Ascending aorta (tissue), 2 donors: ENCODE data around the gene NCK1. TPM values are rescaled to one million over a fixed set of nuclear protein-coding genes. Genes with fewer than 3 reads are reported as not detected.
"Not testable (repeated sequence)": the region's sequence is repeated elsewhere in the genome, so short reads cannot be mapped to it uniquely, and the experiment has no call there.

Source experiments
- DNase-seq, 2 donors: peaks; one replicate each; pipeline ENCODE4 v3.0.0-alpha.2; 2019; ENCODE audit warnings: low spot score in 2 of 2
- H3K27ac ChIP-seq, 2 donors: fragments of 200-600 bp; sonication (generic); one replicate each; pipeline ENCODE4 v1.5.1; 2016 to 2017; ENCODE audit warnings: mild to moderate bottlenecking in 1 of 2
- H3K27me3 ChIP-seq: fragments of 200-600 bp; sonication (generic); one replicate; pipeline ENCODE4 v1.5.1; 2017
- H3K36me3 ChIP-seq, 2 donors: fragments of 200-600 bp; sonication (generic); one replicate each; pipeline ENCODE4 v1.5.1; 2016
- H3K4me1 ChIP-seq, 2 donors: fragments of 200-600 bp; sonication (generic); one replicate each; pipeline ENCODE4 v1.5.1; 2016 to 2017; ENCODE audit warnings: mild to moderate bottlenecking in 1 of 2
- H3K4me3 ChIP-seq, 2 donors: fragments of 200-600 bp; sonication (generic); one replicate each; pipeline ENCODE4 v1.5.1; 2016 to 2017; ENCODE audit warnings: mild to moderate bottlenecking in 1 of 2
- H3K9me3 ChIP-seq, 2 donors: fragments of 200-600 bp; sonication (generic); one replicate each; pipeline ENCODE4 v1.5.1; 2016
- CTCF ChIP-seq, 3 experiments: fragments of 200-600 bp in 2 of 3; fragments of 450-650 bp in 1 of 3; sonication (generic) in 2 of 3; IDR thresholded peaks; one replicate each; pipeline ENCODE4 v1.5.1; 2016 to 2019; ENCODE audit warnings: antibody characterized with exemption in 3 of 3, mild to moderate bottlenecking in 1 of 3, moderate library complexity in 1 of 3
- intact Hi-C: fragments of 100-400 bp; cut with DNase I; formaldehyde crosslinking; loops from one replicate; pipeline ENCODE4 v1.15.1; 2023
- total RNA-seq: library from RNA; depleted of rRNA; stranded (reverse); fragments of >200 nt; gene quantifications from one replicate; pipeline ENCODE4 v1.1.0, GENCODE V29; 2016

Gene NCK1
- total RNA-seq, 1 donor from 2014 or later = 45.6 TPM

GRCh38 chr3:136974670-136975069, 112.7 kb downstream of the NCK1 start:
- no peak overlapping the region for H3K4me3 ChIP-seq
- TF ChIP-seq CTCF (IDR thresholded peaks at IDR 0.05) = no peak
- no peaks in the 10 kb centered on the region for H3K4me1 ChIP-seq
- no peak overlapping the region for H3K27ac ChIP-seq
- no peaks in the 10 kb centered on the region for H3K36me3 ChIP-seq
- no peaks in the 10 kb centered on the region for H3K27me3 ChIP-seq
- H3K9me3 ChIP-seq = peaks cover 5 to 25% of the 10 kb centered on the region in 2 donors
- DNase-seq = no peak
- intact Hi-C loops = no loop called here

GRCh38 chr3:136979204-136979603, 117.2 kb downstream of the NCK1 start:
- no peaks in the 10 kb centered on the region for H3K4me1 ChIP-seq
- no peak overlapping the region for H3K27ac ChIP-seq
- TF ChIP-seq CTCF (IDR thresholded peaks at IDR 0.05) = no peak
- intact Hi-C loops = no loop called here
- H3K36me3 ChIP-seq = no peaks in the 10 kb centered on the region
- H3K4me3 ChIP-seq = no peak overlapping the region
- peaks cover 2 to 14% of the 10 kb centered on the region in 2 donors for H3K9me3 ChIP-seq
- H3K27me3 ChIP-seq = no peaks in the 10 kb centered on the region
- no peak for DNase-seq

GRCh38 chr3:136979684-136980083, 117.7 kb downstream of the NCK1 start:
- intact Hi-C loops = no loop called here
- Histone ChIP-seq H3K4me1 (no peaks in the 10 kb centered on the region), H3K4me3 (no peak overlapping the region), H3K27ac (no peak overlapping the region), H3K27me3 (no peaks in the 10 kb centered on the region), H3K36me3 (no peaks in the 10 kb centered on the region), H3K9me3 (peaks cover 0 to 9% of the 10 kb centered on the region in 2 donors)
- DNase-seq = no peak
- TF ChIP-seq CTCF (IDR thresholded peaks at IDR 0.05) = no peak

GRCh38 chr3:136982033-136982432, 120.0 kb downstream of the NCK1 start:
- Histone ChIP-seq H3K4me3 (no peak overlapping the region), H3K36me3 (no peaks in the 10 kb centered on the region), H3K27me3 (no peaks in the 10 kb centered on the region), H3K9me3 (no peaks in the 10 kb centered on the region), H3K4me1 (no peaks in the 10 kb centered on the region), H3K27ac (no peak overlapping the region)
- no peak for TF ChIP-seq CTCF (IDR thresholded peaks at IDR 0.05)
- intact Hi-C loops = no loop called here
- DNase-seq = no peak

- H3K27ac ChIP-seq = no peak overlapping the region
- H3K36me3 ChIP-seq = no peaks in the 10 kb centered on the region
- no peak for DNase-seq
- no peak overlapping the region for H3K4me3 ChIP-seq
- no peaks in the 10 kb centered on the region for H3K4me1 ChIP-seq
- H3K9me3 ChIP-seq = no peaks in the 10 kb centered on the region
- intact Hi-C loops = no loop called here
- H3K27me3 ChIP-seq = no peaks in the 10 kb centered on the region
- TF ChIP-seq CTCF (IDR thresholded peaks at IDR 0.05) = no peak
Observed at GRCh38 chr3:136982520-136983138, 120.6 kb downstream of the NCK1 start.

GRCh38 chr3:136984837-136985236, 122.8 kb downstream of the NCK1 start:
- H3K4me1 ChIP-seq = no peaks in the 10 kb centered on the region
- H3K27me3 ChIP-seq = no peaks in the 10 kb centered on the region
- H3K36me3 ChIP-seq = no peaks in the 10 kb centered on the region
- no peak for DNase-seq
- TF ChIP-seq CTCF (IDR thresholded peaks at IDR 0.05) = no peak
- no peak overlapping the region for H3K27ac ChIP-seq
- intact Hi-C loops = no loop called here
- no peaks in the 10 kb centered on the region for H3K9me3 ChIP-seq
- no peak overlapping the region for H3K4me3 ChIP-seq

- not testable (repeated sequence) for H3K4me3 ChIP-seq, H3K36me3 ChIP-seq
Observed at GRCh38 chr3:136987398-136987980, 125.5 kb downstream of the NCK1 start.

More at GRCh38 chr3:136987398-136987980, 125.5 kb downstream of the NCK1 start:
- H3K4me1 ChIP-seq, H3K27ac ChIP-seq, intact Hi-C loops, H3K27me3 ChIP-seq, DNase-seq, H3K9me3 ChIP-seq: not testable (repeated sequence)
